WERI-Rb-1 (cell line): ENCODE measurements around the gene KLHL13.
"Not testable (repeated sequence)": the region's sequence is repeated elsewhere in the genome, so short reads cannot be mapped to it uniquely, and the experiment has no call there.

Source experiments
- DNase-seq: peaks from one replicate; pipeline ENCODE4 v3.0.0-alpha.2; 2020
- H3K27ac ChIP-seq: fragments of 250-450 bp; sonication (Bioruptor Pico); 2 replicates; pipeline ENCODE4 v1.5.1; 2020; ENCODE audit warnings: mild to moderate bottlenecking, moderate library complexity
- H3K27me3 ChIP-seq: fragments of 250-450 bp; sonication (Bioruptor Pico); 2 replicates; pipeline ENCODE4 v1.5.1; 2021; ENCODE audit warnings: mild to moderate bottlenecking, low read depth, moderate library complexity; ENCODE audit not compliant: insufficient read depth, severe bottlenecking
- H3K36me3 ChIP-seq: fragments of 250-450 bp; sonication (Bioruptor Pico); 2 replicates; pipeline ENCODE4 v1.5.1; 2020; ENCODE audit warnings: mild to moderate bottlenecking, moderate library complexity
- H3K4me3 ChIP-seq: 2 replicates; pipeline ENCODE4 v1.5.1; 2011; ENCODE audit warnings: low read depth, mild to moderate bottlenecking, control low read depth, low read length
- H3K9me3 ChIP-seq: fragments of 250-450 bp; sonication (Bioruptor Pico); 2 replicates; pipeline ENCODE4 v1.5.1; 2021; ENCODE audit warnings: mild to moderate bottlenecking, moderate library complexity; ENCODE audit not compliant: severe bottlenecking
- CTCF ChIP-seq: IDR thresholded peaks from 2 replicates; pipeline ENCODE4 v1.5.1; 2011; ENCODE audit warnings: low read depth, mild to moderate bottlenecking, control low read depth, inconsistent platforms, low read length

KLHL13 gene

GRCh38 chrX:118025226-118025625 lies 91.4 kb downstream of the KLHL13 start:
- Histone ChIP-seq H3K36me3 (no peaks in the 10 kb centered on the region), H3K9me3 (no peaks in the 10 kb centered on the region), H3K4me3 (no peak overlapping the region), H3K27ac (no peak overlapping the region), H3K27me3 (peaks cover 11% of the 10 kb centered on the region)
- no peak for TF ChIP-seq CTCF
- DNase-seq: no peak

- peaks cover 11% of the 10 kb centered on the region for H3K27me3 ChIP-seq
- no peak for TF ChIP-seq CTCF
- no peaks in the 10 kb centered on the region for H3K36me3 ChIP-seq
- no peak overlapping the region for H3K27ac ChIP-seq
- DNase-seq: no peak
- H3K4me3 ChIP-seq: no peak overlapping the region
- no peaks in the 10 kb centered on the region for H3K9me3 ChIP-seq
Observed at GRCh38 chrX:118024482-118024881, 92.1 kb downstream of the KLHL13 start.

GRCh38 chrX:118022753-118023152 lies 93.9 kb downstream of the KLHL13 start:
- DNase-seq: no peak
- H3K27me3 ChIP-seq: peaks cover 3% of the 10 kb centered on the region
- no peak for TF ChIP-seq CTCF
- no peak overlapping the region for H3K27ac ChIP-seq
- H3K4me3 ChIP-seq: no peak overlapping the region
- no peaks in the 10 kb centered on the region for H3K36me3 ChIP-seq
- no peaks in the 10 kb centered on the region for H3K9me3 ChIP-seq

- H3K27ac ChIP-seq: no peak overlapping the region
- no peaks in the 10 kb centered on the region for H3K36me3 ChIP-seq
- no peak for TF ChIP-seq CTCF
- no peaks in the 10 kb centered on the region for H3K9me3 ChIP-seq
- no peak for DNase-seq
- peaks cover 3% of the 10 kb centered on the region for H3K27me3 ChIP-seq
- no peak overlapping the region for H3K4me3 ChIP-seq
Observed at GRCh38 chrX:118016422-118016821, 100.2 kb downstream of the KLHL13 start.

- H3K36me3 ChIP-seq, H3K27ac ChIP-seq, DNase-seq: not testable (repeated sequence)
Observed at GRCh38 chrX:118002417-118002816, 114.2 kb downstream of the KLHL13 start.

GRCh38 chrX:118000518-118000917 lies 116.1 kb downstream of the KLHL13 start:
- H3K4me3 ChIP-seq: no peak overlapping the region
- no peak for DNase-seq
- no peaks in the 10 kb centered on the region for H3K36me3 ChIP-seq
- no peak for TF ChIP-seq CTCF
- H3K27me3 ChIP-seq: peaks cover 4% of the 10 kb centered on the region
- no peak overlapping the region for H3K27ac ChIP-seq
- no peaks in the 10 kb centered on the region for H3K9me3 ChIP-seq

More at GRCh38 chrX:118002417-118002816, 114.2 kb downstream of the KLHL13 start:
- not testable (repeated sequence) for H3K9me3 ChIP-seq, H3K27me3 ChIP-seq, H3K4me3 ChIP-seq
